NCI-H2081 treated with DMSO at 0.1 percent for 48 hours (cell line): ENCODE measurements around the gene CYP2A13.
"Not testable (repeated sequence)": the region's sequence is repeated elsewhere in the genome, so short reads cannot be mapped to it uniquely, and the experiment has no call there.

Experiments used
- DNase-seq: peaks from one replicate; lab custom pipeline; 2025; lab: John Stamatoyannopoulos, UW

Gene CYP2A13, protein sequence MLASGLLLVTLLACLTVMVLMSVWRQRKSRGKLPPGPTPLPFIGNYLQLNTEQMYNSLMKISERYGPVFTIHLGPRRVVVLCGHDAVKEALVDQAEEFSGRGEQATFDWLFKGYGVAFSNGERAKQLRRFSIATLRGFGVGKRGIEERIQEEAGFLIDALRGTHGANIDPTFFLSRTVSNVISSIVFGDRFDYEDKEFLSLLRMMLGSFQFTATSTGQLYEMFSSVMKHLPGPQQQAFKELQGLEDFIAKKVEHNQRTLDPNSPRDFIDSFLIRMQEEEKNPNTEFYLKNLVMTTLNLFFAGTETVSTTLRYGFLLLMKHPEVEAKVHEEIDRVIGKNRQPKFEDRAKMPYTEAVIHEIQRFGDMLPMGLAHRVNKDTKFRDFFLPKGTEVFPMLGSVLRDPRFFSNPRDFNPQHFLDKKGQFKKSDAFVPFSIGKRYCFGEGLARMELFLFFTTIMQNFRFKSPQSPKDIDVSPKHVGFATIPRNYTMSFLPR

GRCh38 chr19:41088151-41088550, at the start of gene CYP2A13:
Gene CYP2A13, plus strand, starts transcription at chr19:41088451. Its CDS starts 21 bp downstream, at chr19:41088472.
- DNase-seq: no peak

DNA sequence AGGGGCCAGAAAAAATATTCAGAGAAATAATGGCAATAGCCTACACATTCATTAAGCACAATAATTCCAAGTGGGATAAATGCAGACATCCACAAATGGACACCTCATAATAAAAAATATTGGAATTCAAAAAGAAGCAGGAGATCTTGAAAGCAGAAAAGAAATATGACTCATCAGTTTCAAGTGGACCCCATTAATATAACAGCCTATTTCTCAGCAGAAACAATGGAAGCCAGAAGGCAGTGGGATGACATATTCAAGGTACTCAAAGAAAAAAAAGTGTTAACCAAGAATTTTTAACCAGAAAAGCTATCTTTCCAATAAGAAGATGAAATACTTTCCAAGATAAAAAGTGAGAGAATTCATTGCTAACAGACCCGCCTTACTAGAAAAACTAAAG, 48.4 kb upstream of the CYP2A13 start:
- DNase-seq: no peak

DNA sequence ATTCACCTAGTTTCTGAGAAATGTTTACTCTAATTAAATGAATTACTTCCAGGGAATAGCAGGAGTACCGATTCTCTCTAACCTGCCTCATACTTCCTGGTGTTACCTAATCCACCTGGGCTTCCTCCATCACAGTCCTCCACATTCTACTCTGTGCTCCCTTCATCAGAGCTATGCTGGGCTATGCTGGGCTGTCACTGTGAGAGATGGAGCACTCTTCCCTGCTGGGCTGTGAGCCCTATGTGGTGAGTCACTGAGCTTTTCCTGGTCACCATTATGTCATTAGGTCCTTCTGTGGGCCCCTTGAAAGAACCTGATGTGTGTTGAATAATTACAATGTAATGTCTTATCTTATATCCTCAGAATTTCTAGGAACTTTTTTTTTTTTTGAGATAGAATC, 43.2 kb upstream of the CYP2A13 start:
- not testable (repeated sequence) for DNase-seq

- no peak for DNase-seq
These were observed 37.8 kb upstream of the CYP2A13 start for GRCh38 chr19:41050426-41050825.

DNA sequence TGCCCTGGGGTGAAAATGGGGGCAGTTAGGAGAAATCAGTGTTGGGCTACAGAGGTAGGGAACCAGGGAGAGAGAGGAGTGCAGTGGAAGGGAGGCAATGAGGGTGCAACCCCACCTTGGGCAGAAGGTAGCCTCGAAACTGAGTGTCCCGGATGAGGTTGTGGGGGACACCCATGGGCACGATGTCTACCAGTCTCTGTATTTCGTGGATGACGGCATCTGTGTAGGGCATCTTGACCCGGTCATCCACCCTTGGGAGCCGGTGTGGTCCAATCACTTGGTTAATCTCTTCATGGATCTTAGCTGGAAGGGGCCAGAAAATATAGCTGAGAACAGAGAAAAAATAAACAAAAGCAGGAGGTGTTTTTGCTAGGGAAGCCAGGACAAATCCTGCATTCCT, 36.1 kb upstream of the CYP2A13 start:
- not testable (repeated sequence) for DNase-seq

DNA sequence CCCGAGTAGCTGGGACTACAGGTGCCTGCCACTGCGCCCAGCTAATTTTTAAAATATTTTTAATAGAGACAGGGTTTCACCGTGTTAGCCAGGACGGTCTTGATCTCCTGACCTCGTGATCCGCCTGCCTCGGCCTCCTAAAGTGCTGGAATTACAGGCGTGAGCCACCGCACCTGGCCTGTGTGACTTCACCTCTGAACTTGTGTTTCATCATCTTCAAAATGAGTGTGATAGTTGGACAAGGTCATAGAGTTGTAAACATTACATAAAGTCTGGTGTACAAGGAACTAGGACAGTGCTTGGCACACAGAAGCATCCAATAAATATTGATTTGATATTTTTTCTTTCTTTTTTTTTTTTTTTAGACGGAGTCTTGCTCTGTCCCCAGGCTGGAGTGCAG, 34.9 kb upstream of the CYP2A13 start:
- not testable (repeated sequence) for DNase-seq

- no peak for DNase-seq
These were observed 23.2 kb upstream of the CYP2A13 start for GRCh38 chr19:41064974-41065569.

DNA sequence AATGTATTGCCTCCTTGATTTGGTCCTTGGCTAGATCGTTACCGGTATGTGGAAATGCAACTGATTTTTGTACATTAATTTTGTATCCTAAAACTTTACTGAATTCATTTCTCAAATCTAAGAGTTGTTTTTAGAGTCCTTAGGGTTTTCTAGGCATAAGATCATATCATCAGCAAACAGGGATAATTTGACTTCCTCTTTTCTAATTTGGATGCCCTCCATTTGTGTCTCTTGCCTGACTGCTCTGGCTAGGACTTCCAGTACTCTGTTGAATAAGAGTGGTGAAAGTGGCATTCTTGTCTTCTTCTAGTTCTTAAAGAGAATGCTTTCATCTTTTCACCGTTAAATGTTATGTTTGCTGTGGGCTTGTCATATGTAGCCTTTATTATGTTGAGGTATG, 12.0 kb upstream of the CYP2A13 start:
- DNase-seq: no peak

- DNase-seq: no peak
These were observed 4.7 kb upstream of the CYP2A13 start for GRCh38 chr19:41083516-41083915.

GRCh38 chr19:41085748-41086415, 2.4 kb upstream of the CYP2A13 start:
- DNase-seq: no peak

GRCh38 chr19:41089959-41090358, 1.7 kb downstream of the CYP2A13 start:
- no peak for DNase-seq

DNA sequence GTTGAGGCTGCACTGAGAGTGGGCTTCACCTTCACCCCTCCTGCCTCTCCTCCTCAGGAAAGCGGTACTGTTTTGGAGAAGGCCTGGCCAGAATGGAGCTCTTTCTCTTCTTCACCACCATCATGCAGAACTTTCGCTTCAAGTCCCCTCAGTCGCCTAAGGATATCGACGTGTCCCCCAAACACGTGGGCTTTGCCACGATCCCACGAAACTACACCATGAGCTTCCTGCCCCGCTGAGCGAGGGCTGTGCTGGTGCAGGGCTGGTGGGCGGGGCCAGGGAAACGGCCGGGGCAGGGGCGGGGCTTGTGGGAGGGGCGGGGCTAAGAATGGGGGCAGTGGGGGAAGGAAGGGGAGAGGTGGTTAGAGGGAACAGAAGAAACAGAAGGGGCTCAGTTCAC, 7.5 kb downstream of the CYP2A13 start:
- DNase-seq: no peak

GRCh38 chr19:41096353-41096752, 8.1 kb downstream of the CYP2A13 start:
- DNase-seq: no peak

DNA sequence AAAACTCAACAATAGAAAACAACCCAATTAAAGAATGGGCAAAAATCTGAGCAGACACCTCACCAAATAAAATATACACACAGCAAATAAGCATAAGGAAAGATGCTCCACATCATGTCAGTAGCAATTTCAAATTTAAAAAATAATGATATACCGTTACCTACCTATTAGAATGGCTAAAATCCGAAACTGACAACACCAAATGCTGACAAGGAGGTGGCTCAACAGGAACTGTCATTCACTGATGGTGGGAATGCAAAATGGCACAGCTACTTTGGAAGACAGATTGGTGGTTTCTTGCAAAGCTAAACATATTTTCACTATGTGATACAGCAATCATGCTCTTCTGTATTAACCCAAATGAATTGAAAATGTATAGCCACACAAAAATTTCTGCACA, 9.1 kb downstream of the CYP2A13 start:
- no peak for DNase-seq

DNA sequence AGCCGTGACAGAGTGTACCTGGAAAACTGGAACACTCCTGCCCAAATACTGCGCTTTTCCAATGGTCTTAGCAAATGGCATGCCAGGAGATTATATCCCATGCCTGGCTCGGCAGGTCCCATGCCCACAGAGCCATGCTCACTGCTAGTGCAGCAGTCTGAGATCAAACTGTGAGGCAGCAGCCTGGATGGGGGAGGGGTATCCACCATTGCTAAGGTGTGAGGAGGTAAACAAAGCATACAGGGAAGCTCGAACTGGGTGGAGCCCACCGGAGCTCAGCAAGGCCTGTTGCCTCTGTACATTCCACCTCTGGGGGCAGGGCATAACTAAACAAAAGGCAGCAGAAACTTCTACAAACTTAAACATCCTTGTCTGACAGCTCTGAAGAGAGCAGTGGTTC, 10.5 kb downstream of the CYP2A13 start:
- DNase-seq: no peak

- not testable (repeated sequence) for DNase-seq
These were observed 14.0 kb downstream of the CYP2A13 start for GRCh38 chr19:41102210-41102609.

GRCh38 chr19:41106177-41106576, 17.9 kb downstream of the CYP2A13 start:
- DNase-seq: no peak

- no peak for DNase-seq
These were observed 23.0 kb downstream of the CYP2A13 start for GRCh38 chr19:41111296-41111695.

DNA sequence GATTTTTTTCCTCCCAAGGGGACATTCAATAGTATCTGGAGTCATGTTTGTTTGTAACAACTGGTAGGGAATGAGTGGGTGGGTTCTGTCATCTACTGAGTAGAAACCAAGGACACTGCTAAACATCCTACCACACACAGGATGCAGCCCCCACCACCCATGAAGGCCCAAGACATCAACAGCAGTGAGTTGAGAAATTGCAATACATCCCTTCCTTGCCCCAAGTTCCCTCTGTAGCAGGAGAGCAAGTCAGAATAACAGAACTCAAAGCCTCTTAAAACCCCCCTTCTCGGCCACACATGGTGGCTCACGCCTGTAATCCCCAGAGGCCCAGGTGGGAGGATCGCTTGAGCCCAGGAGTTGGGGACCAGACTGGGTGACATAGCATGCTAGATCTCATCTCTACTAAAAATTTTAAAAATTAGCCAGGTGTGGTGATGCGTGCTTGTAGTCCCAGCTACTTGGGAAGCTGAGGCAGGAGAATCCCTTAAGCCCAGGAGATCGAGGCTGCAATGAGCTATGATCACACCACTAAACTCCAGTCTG, 23.6 kb downstream of the CYP2A13 start:
- no peak for DNase-seq

GRCh38 chr19:41112728-41113290, 24.6 kb downstream of the CYP2A13 start:
- no peak for DNase-seq

DNA sequence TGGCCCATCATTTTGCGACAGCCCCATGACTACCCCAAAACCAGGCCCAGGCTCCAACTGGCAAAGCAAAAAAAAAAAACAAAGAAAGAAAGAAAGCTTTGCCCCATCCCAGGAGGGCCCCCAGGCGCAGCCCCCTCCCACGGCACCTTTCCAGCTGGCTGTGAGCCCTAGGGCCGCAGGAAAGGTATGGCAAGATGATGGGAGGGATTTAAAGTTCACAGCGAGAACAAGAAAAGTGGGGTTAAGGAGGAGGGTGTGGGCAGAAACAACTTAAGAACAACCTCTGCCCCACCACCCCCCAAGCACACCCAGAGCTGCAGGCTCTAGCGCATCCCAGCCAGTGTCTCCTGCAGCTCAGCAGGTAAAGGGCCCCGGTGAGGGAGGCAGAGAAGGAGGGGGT, 25.9 kb downstream of the CYP2A13 start, which contains the start of gene CYP2F1:
Gene CYP2F1 (plus strand): TSS at position 301 of the 400 bp plus-strand sequence. CDS start 1,757 bp downstream, outside the sequence.
- DNase-seq: no peak

GRCh38 chr19:41116261-41116660, 28.0 kb downstream of the CYP2A13 start:
- no peak for DNase-seq
